Testis (tissue), 3 donors: ENCODE data around the gene GREB1. TPM values are rescaled to one million over a fixed set of nuclear protein-coding genes. Genes with fewer than 3 reads are reported as not detected.

Source experiments
- DNase-seq: peaks from one replicate; pipeline ENCODE4 v3.0.0-alpha.2; 2019
- H3K27ac ChIP-seq, 2 donors: fragments of 200-600 bp; sonication (generic); one replicate each; pipeline ENCODE4 v1.5.1; 2019
- H3K27me3 ChIP-seq: fragments of 200-600 bp; sonication (generic); one replicate; pipeline ENCODE4 v1.5.1; 2019
- H3K36me3 ChIP-seq: fragments of 200-600 bp; sonication (generic); one replicate; pipeline ENCODE4 v1.5.1; 2017; ENCODE audit warnings: low read depth; ENCODE audit errors: missing control alignments
- H3K4me1 ChIP-seq: fragments of 200-600 bp; sonication (generic); one replicate; pipeline ENCODE4 v1.5.1; 2019
- H3K4me3 ChIP-seq, 2 donors: fragments of 200-600 bp; sonication (generic); one replicate each; pipeline ENCODE4 v1.5.1; 2017 to 2019
- H3K9me3 ChIP-seq: fragments of 200-600 bp; sonication (generic); one replicate; pipeline ENCODE4 v1.5.1; 2017
- CTCF ChIP-seq, 3 experiments: fragments of 450-650 bp in 2 of 3; fragments of 200-600 bp in 1 of 3; sonication (generic) in 1 of 3; IDR thresholded peaks; one replicate each; pipeline ENCODE4 v1.5.1; 2016 to 2019; ENCODE audit warnings: antibody characterized with exemption in 3 of 3, mild to moderate bottlenecking in 2 of 3, moderate library complexity in 1 of 3
- POLR2A ChIP-seq: fragments of 450-650 bp; IDR thresholded peaks from one replicate; pipeline ENCODE4 v1.6.1; 2017; ENCODE audit warnings: antibody characterized with exemption, mild to moderate bottlenecking, moderate library complexity
- WGBS, 2 donors: methylation state at CpG; one replicate each; pipeline ENCODE4 v1.1.5; 2018; 5-methylcytosine and 5-hydroxymethylcytosine counted together
- intact Hi-C: fragments of 100-400 bp; cut with DNase I; formaldehyde crosslinking; loops from one replicate; pipeline ENCODE4 v1.15.1; 2023; ENCODE audit warnings: low total_unique reads
- polyA plus RNA-seq: library from polyadenylated mRNA; stranded (reverse); fragments of 350-450 nt; fragmentation: Illumina TruSeq; extraction: RNeasy Lipid Tissue Mini Kit (QIAGEN cat#74804); gene quantifications from one replicate; pipeline ENCODE4 v1.2.3, GENCODE V29; 2014; ENCODE audit warnings: low read depth, low replicate concordance; ENCODE audit not compliant: insufficient read depth
- total RNA-seq, 2 donors: library from RNA; depleted of rRNA; stranded (reverse); fragments of >200 nt; gene quantifications; one replicate each; pipeline ENCODE4 v1.2.3, GENCODE V29; 2016

Gene GREB1
- total and polyA plus RNA-seq, 3 donors from 2014 or later, result 29.8 to 136 (median 91.0) TPM

DNA sequence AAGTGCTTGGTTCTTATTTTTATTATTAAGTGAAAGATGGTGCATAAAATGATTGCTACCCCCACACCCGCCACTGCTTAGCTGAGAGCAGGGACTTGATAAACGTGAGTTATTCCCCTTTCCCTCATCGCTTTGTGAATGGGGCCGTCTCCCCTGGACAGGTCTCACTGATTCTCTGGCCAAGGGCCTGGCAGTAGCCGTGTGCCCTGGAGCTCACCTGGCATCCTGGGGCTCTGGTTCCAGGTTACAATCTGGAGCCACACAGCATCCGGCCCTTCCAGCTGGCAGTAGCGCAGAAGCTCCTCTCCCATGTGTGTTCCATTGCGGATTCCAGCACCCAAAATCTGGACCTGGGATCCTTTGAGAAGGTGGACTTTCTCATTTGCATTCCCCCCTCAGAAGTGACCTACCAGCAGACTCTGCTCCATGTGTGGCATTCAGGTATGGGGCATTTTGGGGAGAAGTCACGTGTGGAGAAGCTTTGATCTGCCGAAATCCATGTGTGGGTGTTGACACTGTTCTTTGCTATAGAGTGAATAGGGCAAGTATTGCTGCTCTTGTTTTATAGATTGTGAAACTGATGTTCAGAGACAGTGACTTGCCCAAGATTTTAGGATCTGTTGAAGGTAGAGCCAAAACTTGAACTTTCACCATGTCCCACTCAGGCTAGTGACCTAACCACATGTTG is 63.8 kb downstream of the GREB1 start:
- H3K4me1 ChIP-seq, result no peaks in the 10 kb centered on the region
- no peak overlapping the region for H3K27ac ChIP-seq
- no peak for DNase-seq
- H3K36me3 ChIP-seq, result no peaks in the 10 kb centered on the region
- WGBS, 2 donors, result 79 to 87% methylated on average over 10 of the region's 10 CpGs
- no peaks in the 10 kb centered on the region for H3K9me3 ChIP-seq
- intact Hi-C loops, result no loop called here
- TF ChIP-seq CTCF (IDR thresholded peaks at IDR 0.05) (no peak), POLR2A (no peak)
- no peaks in the 10 kb centered on the region for H3K27me3 ChIP-seq
- H3K4me3 ChIP-seq, result no peak overlapping the region

DNA sequence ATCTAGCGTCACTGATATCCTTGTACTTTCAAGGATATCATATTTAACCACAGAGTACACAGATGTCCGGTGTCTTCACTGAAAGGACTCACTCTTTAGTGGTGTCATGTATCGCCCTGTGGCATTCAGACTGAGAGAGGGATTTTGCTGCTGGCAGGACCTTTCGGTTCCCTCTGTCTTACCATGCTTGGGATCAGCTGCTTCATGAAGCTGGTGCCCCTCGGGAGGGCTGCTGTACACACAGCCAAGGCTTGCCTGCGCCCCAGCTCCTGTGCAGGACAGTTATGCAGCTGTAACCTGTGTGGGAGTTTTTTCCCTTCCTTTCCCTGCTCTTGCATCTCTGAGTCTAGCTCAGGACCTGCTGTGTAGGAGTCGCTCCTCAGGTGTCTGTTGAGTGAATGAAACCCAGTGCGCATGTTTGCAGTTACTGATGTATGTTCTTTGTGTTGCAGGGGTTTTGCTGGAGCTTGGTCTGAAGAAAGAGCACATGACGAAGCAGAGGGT is 64.4 kb downstream of the GREB1 start:
- Histone ChIP-seq H3K36me3 (no peaks in the 10 kb centered on the region), H3K27me3 (no peaks in the 10 kb centered on the region), H3K4me1 (no peaks in the 10 kb centered on the region), H3K4me3 (no peak overlapping the region), H3K9me3 (no peaks in the 10 kb centered on the region), H3K27ac (no peak overlapping the region)
- DNase-seq, result no peak
- intact Hi-C loops, result no loop called here
- 55 to 57% methylated on average over 8 to 9 of the region's 9 CpGs for WGBS, 2 donors
- no peak for TF ChIP-seq CTCF (IDR thresholded peaks at IDR 0.05)

DNA sequence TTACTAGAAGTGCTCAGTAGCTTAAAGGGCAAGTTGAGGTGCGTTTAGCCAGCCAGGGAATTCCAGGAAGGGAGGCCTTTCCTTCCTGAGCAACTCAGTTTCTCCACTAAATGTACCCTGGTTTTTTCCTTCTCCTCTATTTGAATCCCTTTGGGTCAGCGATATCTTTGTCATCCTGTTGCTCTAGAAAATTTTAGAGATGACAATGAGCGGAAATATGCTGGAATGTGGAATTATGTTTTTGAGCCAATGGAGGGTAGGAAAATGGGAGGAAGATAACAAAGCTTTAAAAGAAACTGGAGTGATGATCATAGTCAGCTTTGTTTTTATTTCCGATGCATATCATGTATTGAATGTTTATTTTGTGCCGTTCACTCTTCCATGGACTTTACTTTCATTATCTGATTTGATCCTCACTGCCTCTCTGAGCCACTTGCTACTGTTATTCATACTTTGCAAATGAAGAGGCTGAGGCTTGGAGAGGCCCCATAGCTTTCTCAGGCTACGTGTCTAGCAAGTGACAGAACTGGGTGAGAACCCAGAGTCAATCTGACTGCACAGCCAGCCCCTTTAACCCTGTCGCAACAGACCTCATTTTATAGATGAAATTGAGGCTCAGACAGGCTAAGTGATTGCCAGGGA is 68.8 kb downstream of the GREB1 start:
- no peak for DNase-seq
- Histone ChIP-seq H3K36me3 (no peaks in the 10 kb centered on the region), H3K27ac (peak overlapping the region in 1 of 2 donors; percentile 39), H3K4me3 (no peak overlapping the region), H3K27me3 (no peaks in the 10 kb centered on the region), H3K9me3 (no peaks in the 10 kb centered on the region), H3K4me1 (peaks cover 3% of the 10 kb centered on the region)
- 71 to 76% methylated on average over 7 of the region's 7 CpGs for WGBS, 2 donors
- intact Hi-C loops, result no loop called here
- TF ChIP-seq CTCF (IDR thresholded peaks at IDR 0.05) (no peak), POLR2A (no peak)

DNA sequence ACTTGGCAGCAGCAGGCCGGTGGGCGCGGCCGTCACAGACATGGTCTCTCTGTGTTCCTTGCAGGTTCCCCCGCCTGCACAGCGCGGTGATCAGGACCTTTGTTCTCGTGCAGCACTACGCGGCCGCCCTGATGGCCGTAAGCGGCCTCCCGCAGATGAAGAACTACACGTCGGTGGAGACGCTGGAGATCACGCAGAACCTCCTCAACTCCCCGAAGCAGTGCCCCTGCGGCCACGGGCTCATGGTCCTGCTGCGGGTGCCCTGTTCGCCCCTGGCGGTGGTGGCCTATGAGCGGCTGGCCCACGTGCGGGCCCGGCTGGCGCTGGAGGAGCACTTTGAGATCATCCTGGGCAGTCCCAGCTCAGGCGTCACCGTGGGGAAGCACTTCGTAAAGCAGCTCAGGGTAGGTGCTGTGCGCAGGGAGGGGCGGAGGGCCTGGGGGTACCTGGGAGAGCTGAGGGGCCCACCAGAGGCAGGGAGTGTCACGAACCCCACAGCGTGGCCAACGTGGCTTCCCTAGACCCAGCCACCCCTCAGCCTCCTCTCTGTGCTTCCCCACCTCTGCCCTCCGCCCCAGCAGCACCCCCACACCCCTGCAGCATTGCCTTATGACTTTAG is 76.9 kb downstream of the GREB1 start:
- peak overlapping the region in 1 of 2 donors; percentile 87 for H3K27ac ChIP-seq
- H3K4me3 ChIP-seq, result no peak overlapping the region
- no peak for DNase-seq
- H3K9me3 ChIP-seq, result no peaks in the 10 kb centered on the region
- TF ChIP-seq CTCF (IDR thresholded peaks at IDR 0.05), result no peak
- TF ChIP-seq POLR2A, result no peak
- H3K36me3 ChIP-seq, result no peaks in the 10 kb centered on the region
- H3K4me1 ChIP-seq, result peaks cover 8% of the 10 kb centered on the region
- 88 to 96% methylated on average over 29 to 38 of the region's 38 CpGs for WGBS, 2 donors
- intact Hi-C loops, result no loop called here
- no peaks in the 10 kb centered on the region for H3K27me3 ChIP-seq
